ENCODE measurements around the gene ALG6.

- TF ChIP-seq RAD21 (IDR thresholded peaks at IDR 0.05; ENCODE audit: low read depth) (no peak), CEBPB (IDR thresholded peaks at IDR 0.05) (no peak), EP300 (IDR thresholded peaks at IDR 0.05; ENCODE audit: borderline replicate concordance) (no peak), MAX (IDR thresholded peaks at IDR 0.05) (no peak), REST (IDR thresholded peaks at IDR 0.05; ENCODE audit: low read depth) (no peak), TAF1 (IDR thresholded peaks at IDR 0.05; ENCODE audit: low read depth) (no peak), NFIC (IDR thresholded peaks at IDR 0.05) (no peak), TEAD4 (IDR thresholded peaks at IDR 0.05) (no peak), EGR1 (IDR thresholded peaks at IDR 0.05) (no peak), FOXM1 (IDR thresholded peaks at IDR 0.05; ENCODE audit: borderline replicate concordance, low read depth) (no peak), USF1 (IDR thresholded peaks at IDR 0.05) (no peak)
Measured at GRCh38 chr1:63320022-63320721, 47.3 kb upstream of the ALG6 start.

Measured in Ishikawa (cell line).